Stimulated activated CD4-positive, alpha-beta T cell treated with anti-CD3 and anti-CD28 coated beads, Interleukin-12 subunit alpha, Interleukin-12 subunit beta, amount 100 ng/mL, for 48 hours (primary cell): Measurements from ENCODE around the gene PRELID1.

ENCODE experiments used
- DNase-seq, 3 donors: peaks; one replicate each; pipeline ENCODE4 v3.0.0-alpha.2; 2020; ENCODE audit warnings: low read depth in 2 of 3, low spot score in 1 of 3

PRELID1 gene

DNA sequence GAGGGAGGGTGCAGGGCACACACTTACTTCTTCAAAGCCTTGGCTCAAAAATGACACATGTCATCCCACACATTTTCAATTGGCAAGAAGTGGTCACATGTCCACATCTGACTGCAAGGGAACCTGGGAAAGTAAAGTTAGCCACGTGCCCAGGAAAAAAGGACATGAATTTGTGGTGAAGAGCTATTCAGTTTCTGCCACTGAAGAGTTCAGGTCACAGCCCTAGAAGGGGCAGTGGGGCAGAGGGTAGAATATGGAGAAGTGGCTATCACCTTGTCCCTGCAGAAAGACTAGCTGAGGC, 52.2 kb downstream of the PRELID1 start:
- no peak for DNase-seq
